Osteocyte (in vitro differentiated cells): ENCODE data around the gene PDRG1. TPM values are rescaled to one million over a fixed set of nuclear protein-coding genes. Genes with fewer than 3 reads are reported as not detected.

Experiments used
- DNase-seq: peaks from one replicate; pipeline ENCODE4 v3.0.0; 2021; ENCODE audit warnings: mixed read lengths; ENCODE audit not compliant: unreplicated experiment; ENCODE audit errors: extremely low spot score
- H3K27ac Mint-ChIP-seq: one replicate; pipeline ENCODE4 v1.8.0; 2021; ENCODE audit warnings: mild to moderate bottlenecking, mixed read lengths; ENCODE audit not compliant: unreplicated experiment
- H3K27me3 Mint-ChIP-seq: one replicate; pipeline ENCODE4 v1.8.0; 2021; ENCODE audit warnings: mixed read lengths; ENCODE audit not compliant: unreplicated experiment
- H3K36me3 Mint-ChIP-seq: one replicate; pipeline ENCODE4 v1.8.0; 2021; ENCODE audit warnings: mixed read lengths; ENCODE audit not compliant: unreplicated experiment
- H3K4me1 Mint-ChIP-seq: one replicate; pipeline ENCODE4 v1.8.0; 2021; ENCODE audit warnings: mixed read lengths; ENCODE audit not compliant: unreplicated experiment
- H3K4me3 Mint-ChIP-seq: one replicate; pipeline ENCODE4 v1.8.0; 2021; ENCODE audit warnings: mild to moderate bottlenecking, moderate library complexity, mixed read lengths; ENCODE audit not compliant: unreplicated experiment
- H3K9me3 Mint-ChIP-seq: one replicate; pipeline ENCODE4 v1.8.0; 2021; ENCODE audit warnings: mixed read lengths; ENCODE audit not compliant: unreplicated experiment
- CTCF ChIP-seq: fragments of 200-600 bp; sonication (generic); IDR thresholded peaks from 2 replicates; pipeline ENCODE4 v1.5.0; 2021; ENCODE audit warnings: antibody characterized with exemption, mild to moderate bottlenecking, moderate library complexity
- total RNA-seq: library from RNA; stranded (reverse); gene quantifications from 2 replicates; pipeline ENCODE4 v1.2.1, GENCODE V29; 2021

PDRG1 gene
- total RNA-seq, 1 donor from 2014 or later: 12.2 TPM

- H3K9me3 Mint-ChIP-seq: no peaks in the 10 kb centered on the region
- no peak overlapping the region for H3K4me3 Mint-ChIP-seq
- H3K4me1 Mint-ChIP-seq: peaks cover 16% of the 10 kb centered on the region
- no peak for DNase-seq
- H3K27me3 Mint-ChIP-seq: peaks cover 16% of the 10 kb centered on the region
- TF ChIP-seq CTCF: no peak
- no peak overlapping the region for H3K27ac Mint-ChIP-seq
- H3K36me3 Mint-ChIP-seq: peaks cover 8% of the 10 kb centered on the region
Observed at GRCh38 chr20:31953556-31954148, 1.8 kb upstream of the PDRG1 start.

DNA sequence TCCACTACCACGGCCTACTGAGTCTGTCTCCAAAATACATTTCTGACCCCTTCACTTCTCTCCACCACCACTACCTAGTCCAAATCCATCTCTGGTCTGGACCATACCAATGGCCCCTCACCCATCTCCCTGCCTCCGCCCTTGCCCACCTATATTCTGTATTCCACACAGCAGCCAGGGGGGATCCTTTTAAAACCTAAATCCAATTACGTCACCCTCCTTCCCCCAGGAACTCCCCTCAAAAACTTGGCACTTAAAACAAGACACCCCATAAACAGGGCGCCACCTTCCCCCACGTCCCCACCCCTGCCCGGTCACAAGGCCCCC, 680 bp downstream of the PDRG1 start:
- Mint-ChIP-seq H3K27ac (peak overlapping the region; percentile 91), H3K4me1 (peaks cover 16% of the 10 kb centered on the region), H3K4me3 (peak overlapping the region; percentile 97), H3K9me3 (no peaks in the 10 kb centered on the region), H3K27me3 (peaks cover 7% of the 10 kb centered on the region), H3K36me3 (peaks cover 20% of the 10 kb centered on the region)
- no peak for DNase-seq
- TF ChIP-seq CTCF: no peak

DNA sequence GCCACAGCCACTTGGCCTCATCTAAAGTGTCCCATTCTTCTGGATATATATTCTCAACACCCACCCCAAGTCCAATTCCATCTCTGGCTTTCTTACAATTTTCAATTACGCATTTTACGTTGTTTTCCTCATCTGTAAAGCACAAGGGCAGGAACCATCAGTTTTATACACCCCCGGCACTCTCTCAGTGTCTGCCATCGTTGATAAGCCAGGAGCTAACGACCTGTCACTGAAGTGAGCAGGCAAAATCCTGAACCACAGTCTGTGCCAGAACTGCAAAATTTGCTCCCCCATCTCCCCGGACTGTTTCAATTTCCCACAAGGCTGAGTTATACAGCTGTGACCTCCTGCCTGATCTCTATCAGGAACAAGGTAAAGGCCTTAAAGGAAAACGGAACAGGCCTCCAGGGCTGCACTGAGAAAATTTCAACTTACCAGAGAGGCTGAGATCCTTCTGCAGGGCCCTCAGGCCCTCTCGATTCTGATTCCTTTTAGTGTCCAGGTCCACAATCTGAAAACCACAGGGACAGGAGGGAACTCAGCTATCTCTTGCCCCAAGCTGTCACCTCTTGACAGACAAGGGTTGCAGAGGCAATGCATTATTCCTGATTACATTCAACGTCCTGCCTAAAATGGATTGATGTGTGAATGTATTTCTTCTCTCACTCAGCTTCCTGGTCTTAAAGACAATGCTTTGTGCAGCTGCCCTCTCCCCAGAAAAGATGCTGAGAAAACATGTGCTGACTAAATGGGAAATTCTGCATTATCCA, 1.8 kb downstream of the PDRG1 start:
- H3K27ac Mint-ChIP-seq: no peak overlapping the region

GRCh38 chr20:31948008-31948407, 3.8 kb downstream of the PDRG1 start:
- Mint-ChIP-seq H3K4me3 (no peak overlapping the region), H3K27me3 (no peaks in the 10 kb centered on the region), H3K4me1 (peaks cover 16% of the 10 kb centered on the region), H3K9me3 (no peaks in the 10 kb centered on the region), H3K27ac (no peak overlapping the region), H3K36me3 (peaks cover 32% of the 10 kb centered on the region)
- no peak for DNase-seq
- no peak for TF ChIP-seq CTCF

More for the DNA sequence above, 1.8 kb downstream of the PDRG1 start:
- peaks cover 26% of the 10 kb centered on the region for H3K36me3 Mint-ChIP-seq
- DNase-seq: no peak
- H3K4me3 Mint-ChIP-seq: peak overlapping the region; percentile 97
- TF ChIP-seq CTCF: no peak
- no peaks in the 10 kb centered on the region for H3K9me3 Mint-ChIP-seq
- H3K27me3 Mint-ChIP-seq: peaks cover 4% of the 10 kb centered on the region
- H3K4me1 Mint-ChIP-seq: peaks cover 16% of the 10 kb centered on the region

GRCh38 chr20:31945785-31946184, 6.1 kb downstream of the PDRG1 start:
- DNase-seq: no peak
- H3K4me1 Mint-ChIP-seq: peaks cover 7% of the 10 kb centered on the region
- H3K4me3 Mint-ChIP-seq: no peak overlapping the region
- H3K9me3 Mint-ChIP-seq: no peaks in the 10 kb centered on the region
- H3K27ac Mint-ChIP-seq: no peak overlapping the region
- H3K36me3 Mint-ChIP-seq: peaks cover 32% of the 10 kb centered on the region
- H3K27me3 Mint-ChIP-seq: no peaks in the 10 kb centered on the region
- TF ChIP-seq CTCF: no peak
